Bronchial epithelial cell (primary cell): ENCODE data around the gene ZFP69B. TPM values are rescaled to one million over a fixed set of nuclear protein-coding genes. Genes with fewer than 3 reads are reported as not detected.

Source experiments
- DNase-seq: peaks from one replicate; pipeline ENCODE4 v3.0.0-alpha.2; 2010; ENCODE audit warnings: low read depth
- FAIRE-seq: peaks from 2 replicates; lab custom pipeline; 2011; peaks lifted over from hg19 to GRCh38; lab: Jason Lieb, UNC
- H3K27me3 ChIP-seq: 2 replicates; pipeline ENCODE4 v1.5.1; 2011; ENCODE audit warnings: low read length; ENCODE audit not compliant: control insufficient read depth, insufficient read depth
- H3K36me3 ChIP-seq: 2 replicates; pipeline ENCODE4 v1.5.1; 2011; ENCODE audit warnings: low read length; ENCODE audit not compliant: control insufficient read depth, insufficient read depth
- H3K4me3 ChIP-seq: 2 replicates; pipeline ENCODE4 v1.5.1; 2011; ENCODE audit warnings: mild to moderate bottlenecking, low read depth, low read length, control low read depth
- total RNA-seq: library from RNA; depleted of rRNA; stranded (reverse); fragments of >200 nt; gene quantifications from 2 replicates; pipeline ENCODE4 v1.2.1, GENCODE V29; 2014
- TF ChIP-seq, protein P1 (sequence below): IDR thresholded peaks from 2 replicates; pipeline ENCODE4 v1.5.1; 2011; ENCODE audit warnings: mild to moderate bottlenecking, moderate library complexity, low read length, control low read depth, inconsistent platforms; ENCODE audit not compliant: insufficient read depth, severe bottlenecking

Gene ZFP69B
- total RNA-seq, 1 donor from 2014 or later, result 1.6 TPM

DNA sequence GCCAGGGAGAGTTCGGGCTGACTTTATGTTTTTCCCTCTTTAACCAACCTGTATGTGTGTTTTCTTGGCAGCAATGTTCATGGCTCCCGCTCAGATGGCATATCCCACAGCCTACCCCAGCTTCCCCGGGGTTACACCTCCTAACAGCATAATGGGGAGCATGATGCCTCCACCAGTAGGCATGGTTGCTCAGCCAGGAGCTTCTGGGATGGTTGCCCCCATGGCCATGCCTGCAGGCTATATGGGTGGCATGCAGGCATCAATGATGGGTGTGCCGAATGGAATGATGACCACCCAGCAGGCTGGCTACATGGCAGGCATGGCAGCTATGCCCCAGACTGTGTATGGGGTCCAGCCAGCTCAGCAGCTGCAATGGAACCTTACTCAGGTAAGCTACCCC, 33.6 kb upstream of the ZFP69B start:
- DNase-seq (no peak), FAIRE-seq (no peak)
- Histone ChIP-seq H3K36me3 (peaks cover 14% of the 10 kb centered on the region), H3K27me3 (no peaks in the 10 kb centered on the region), H3K4me3 (no peak overlapping the region)
- TF ChIP-seq, protein P1, sequence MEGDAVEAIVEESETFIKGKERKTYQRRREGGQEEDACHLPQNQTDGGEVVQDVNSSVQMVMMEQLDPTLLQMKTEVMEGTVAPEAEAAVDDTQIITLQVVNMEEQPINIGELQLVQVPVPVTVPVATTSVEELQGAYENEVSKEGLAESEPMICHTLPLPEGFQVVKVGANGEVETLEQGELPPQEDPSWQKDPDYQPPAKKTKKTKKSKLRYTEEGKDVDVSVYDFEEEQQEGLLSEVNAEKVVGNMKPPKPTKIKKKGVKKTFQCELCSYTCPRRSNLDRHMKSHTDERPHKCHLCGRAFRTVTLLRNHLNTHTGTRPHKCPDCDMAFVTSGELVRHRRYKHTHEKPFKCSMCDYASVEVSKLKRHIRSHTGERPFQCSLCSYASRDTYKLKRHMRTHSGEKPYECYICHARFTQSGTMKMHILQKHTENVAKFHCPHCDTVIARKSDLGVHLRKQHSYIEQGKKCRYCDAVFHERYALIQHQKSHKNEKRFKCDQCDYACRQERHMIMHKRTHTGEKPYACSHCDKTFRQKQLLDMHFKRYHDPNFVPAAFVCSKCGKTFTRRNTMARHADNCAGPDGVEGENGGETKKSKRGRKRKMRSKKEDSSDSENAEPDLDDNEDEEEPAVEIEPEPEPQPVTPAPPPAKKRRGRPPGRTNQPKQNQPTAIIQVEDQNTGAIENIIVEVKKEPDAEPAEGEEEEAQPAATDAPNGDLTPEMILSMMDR, result no peak

DNA sequence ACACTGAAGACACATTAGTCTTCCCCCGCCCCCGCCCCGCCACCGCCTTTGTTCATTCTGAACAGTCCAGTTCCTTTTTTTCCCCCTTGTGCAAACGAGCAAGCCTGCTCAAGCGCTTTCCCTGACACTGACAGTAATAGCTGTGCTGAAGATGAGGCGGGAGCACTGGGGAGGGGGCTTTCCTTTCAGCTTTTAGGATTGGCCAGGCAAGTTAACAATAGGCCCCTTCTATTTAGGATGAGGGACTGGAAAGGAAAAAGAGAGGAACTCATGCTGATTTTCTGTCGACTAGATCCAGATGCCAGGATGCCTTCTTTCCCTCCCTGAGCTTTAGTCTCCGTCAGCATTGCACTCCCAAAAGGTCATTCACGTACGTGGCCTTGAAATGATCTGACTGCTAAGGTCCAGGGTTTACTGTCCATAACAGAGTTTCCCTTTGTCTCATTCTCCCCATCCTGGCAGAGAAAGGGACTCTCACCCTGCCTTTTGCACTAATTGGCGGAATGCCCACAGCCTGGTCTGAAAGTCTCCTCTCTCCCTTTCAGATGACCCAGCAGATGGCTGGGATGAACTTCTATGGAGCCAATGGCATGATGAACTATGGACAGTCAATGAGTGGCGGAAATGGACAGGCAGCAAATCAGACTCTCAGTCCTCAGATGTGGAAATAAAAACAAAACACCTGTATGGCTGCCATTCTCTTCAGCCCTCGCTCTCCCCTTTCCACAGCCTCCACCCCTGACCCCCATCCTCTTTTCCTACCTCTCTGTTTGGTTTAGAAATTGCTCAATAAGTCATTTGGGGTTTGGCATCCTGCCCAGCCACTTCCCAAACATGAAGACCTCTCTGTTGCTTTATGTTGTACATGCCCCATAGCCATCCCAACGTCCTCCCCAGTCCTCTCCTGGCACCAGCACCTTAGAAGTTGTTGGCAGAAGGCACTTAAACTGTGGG, 28.6 kb upstream of the ZFP69B start:
- Histone ChIP-seq H3K27me3 (no peaks in the 10 kb centered on the region), H3K36me3 (peaks cover 4% of the 10 kb centered on the region), H3K4me3 (no peak overlapping the region)
- TF ChIP-seq, protein P1, result no peak
- no peak for DNase-seq
- no peak for FAIRE-seq

DNA sequence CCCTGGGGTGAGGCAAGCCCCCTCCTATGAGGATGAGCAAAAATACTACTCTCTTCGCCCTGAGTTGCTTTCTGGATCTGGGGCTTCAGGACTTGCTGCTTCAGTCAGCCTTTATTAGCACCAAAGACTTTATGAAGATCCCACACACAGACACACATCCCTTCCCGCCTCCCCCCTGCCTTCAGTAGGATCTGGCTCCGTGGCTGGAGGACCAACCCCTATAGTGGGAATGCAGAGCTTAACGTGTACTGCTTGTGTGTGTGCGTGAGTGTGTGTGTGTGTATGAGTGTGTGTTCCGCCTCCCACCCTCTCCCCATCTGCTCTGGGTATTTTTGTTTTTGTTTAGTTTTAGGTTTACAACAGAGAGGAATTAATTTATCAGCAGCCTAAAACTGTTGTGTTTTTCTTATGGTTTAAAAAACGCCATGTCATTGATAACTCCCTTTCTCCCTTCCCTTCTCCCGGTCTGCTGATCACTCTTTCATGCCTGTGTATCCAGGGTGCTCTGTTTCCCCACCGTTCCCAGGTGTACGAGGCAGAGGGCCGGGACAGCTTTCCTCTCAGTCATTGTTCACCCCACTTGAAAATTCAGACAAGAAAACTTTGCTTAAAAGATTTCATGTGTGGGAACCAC, 27.5 kb upstream of the ZFP69B start:
- no peaks in the 10 kb centered on the region for H3K27me3 ChIP-seq
- TF ChIP-seq, protein P1, result no peak
- no peak overlapping the region for H3K4me3 ChIP-seq
- FAIRE-seq (no peak), DNase-seq (no peak)
- H3K36me3 ChIP-seq, result no peaks in the 10 kb centered on the region

DNA sequence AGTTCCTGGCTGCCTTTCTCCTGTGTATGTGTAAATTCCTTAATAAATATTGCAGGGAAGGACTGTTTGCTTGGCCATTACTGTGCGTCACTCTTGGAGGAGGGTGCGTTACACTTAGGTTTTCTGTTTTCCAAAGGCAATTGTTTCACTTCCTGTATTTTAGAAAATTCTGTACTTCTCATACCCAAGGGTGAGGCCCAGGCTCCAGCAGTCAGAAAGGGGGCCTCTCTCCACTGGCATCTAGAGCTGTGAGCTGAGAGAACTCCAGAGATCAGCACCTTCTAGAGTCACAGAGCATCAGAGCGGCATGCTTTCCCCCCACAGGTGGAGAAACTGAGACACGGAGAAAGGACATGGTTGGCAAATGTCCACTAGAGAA, 27.0 kb upstream of the ZFP69B start:
- FAIRE-seq (no peak), DNase-seq (no peak)
- Histone ChIP-seq H3K4me3 (no peak overlapping the region), H3K27me3 (no peaks in the 10 kb centered on the region), H3K36me3 (no peaks in the 10 kb centered on the region)
- TF ChIP-seq, protein P1, result no peak

DNA sequence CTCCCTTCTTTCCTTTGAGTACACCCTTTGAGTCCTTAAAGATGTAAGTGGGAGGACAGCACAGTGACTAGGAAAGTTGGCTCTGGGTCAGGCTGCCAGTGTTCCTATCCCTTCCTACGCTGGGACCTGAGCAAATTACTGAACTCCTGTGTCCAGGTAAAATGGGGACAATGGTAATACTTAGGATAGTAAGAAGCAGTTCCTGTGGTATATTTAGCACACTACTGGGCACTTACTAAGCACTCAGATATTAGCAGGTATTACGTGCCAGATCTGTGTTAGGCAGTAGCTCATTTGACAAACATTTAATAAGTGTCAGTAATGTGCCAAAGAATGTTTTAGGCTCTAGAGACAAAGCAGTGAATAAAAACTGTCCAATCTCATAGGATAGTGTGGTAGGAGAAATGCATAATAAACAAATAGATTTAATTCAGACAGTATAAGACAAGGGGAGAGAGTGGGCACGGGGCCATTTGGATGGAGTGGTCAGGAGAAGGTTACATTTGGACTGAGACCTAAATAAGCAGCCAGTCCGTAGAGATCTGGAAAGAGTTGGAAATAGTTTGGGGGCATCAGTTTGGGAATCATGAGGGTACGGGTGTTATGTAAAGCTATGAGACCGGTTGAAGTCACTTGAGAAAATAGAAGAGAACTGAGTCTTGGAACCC, 26.2 kb upstream of the ZFP69B start:
- no peaks in the 10 kb centered on the region for H3K27me3 ChIP-seq
- no peak for FAIRE-seq
- TF ChIP-seq, protein P1, result no peak
- no peak overlapping the region for H3K4me3 ChIP-seq
- DNase-seq, result no peak
- no peaks in the 10 kb centered on the region for H3K36me3 ChIP-seq
